HEK293 (cell line): Measurements from ENCODE around the gene MS4A7.

Experiments
- CTCF ChIA-PET: fragments of 350-600 bp; formaldehyde crosslinking; extraction: SDS; loops from one replicate; lab custom pipeline; 2021; ENCODE audit warnings: antibody characterized with exemption; lab: Yijun Ruan, JAX
- POLR2A ChIA-PET: fragments of 300-600 bp; formaldehyde crosslinking; extraction: SDS; loops from one replicate; lab custom pipeline; 2020; ENCODE audit warnings: antibody characterized with exemption, inconsistent platforms; lab: Yijun Ruan, JAX
- H3K27ac ChIP-seq: fragments of 200-500 bp; sonication (Bioruptor generic); 2 replicates; pipeline ENCODE4 v1.5.1; 2014; ENCODE audit warnings: low read depth, low read length, control low read depth, inconsistent platforms; ENCODE audit errors: extremely low read depth
- H3K36me3 ChIP-seq, 2 experiments: fragments of 200-500 bp in 1 of 2; sonication (Bioruptor generic) in 1 of 2; 1 replicate in 1 of 2; 2 replicates in 1 of 2; pipeline ENCODE4 v1.5.1; 2014 to 2017; ENCODE audit warnings: inconsistent platforms in 2 of 2, low read length in 2 of 2; ENCODE audit not compliant: control insufficient read depth in 2 of 2, insufficient read depth in 1 of 2
- H3K4me1 ChIP-seq: fragments of 200-500 bp; sonication (Bioruptor generic); 2 replicates; pipeline ENCODE4 v1.5.1; 2014; ENCODE audit warnings: mild to moderate bottlenecking, low read length, inconsistent platforms; ENCODE audit not compliant: control insufficient read depth, insufficient read depth
- H3K4me3 ChIP-seq: 2 replicates; pipeline ENCODE4 v1.5.1; 2011; ENCODE audit warnings: low read depth, mild to moderate bottlenecking, control low read depth, low read length, moderate library complexity
- H3K9me3 ChIP-seq: fragments of 200-500 bp; sonication (Bioruptor generic); 2 replicates; pipeline ENCODE4 v1.5.1; 2014; ENCODE audit warnings: low read depth, low read length, inconsistent platforms; ENCODE audit not compliant: control insufficient read depth, insufficient read depth
- HOXD13 ChIP-seq: sonication (generic); formaldehyde crosslinking; IDR thresholded peaks from 2 replicates; pipeline ENCODE4 v1.8.0; 2022; ENCODE audit warnings: missing genetic modification reagents, borderline replicate concordance
- SALL2 ChIP-seq: fragments of 450-650 bp; formaldehyde crosslinking; IDR thresholded peaks from 2 replicates; pipeline ENCODE4 v1.5.0; 2017; ENCODE audit warnings: missing biosample characterization, mild to moderate bottlenecking, missing genetic modification characterization, borderline replicate concordance
- TCF7L2 ChIP-seq: IDR thresholded peaks from 2 replicates; pipeline ENCODE4 v1.6.1; 2011; ENCODE audit warnings: low read depth, mild to moderate bottlenecking, inconsistent platforms, low read length, moderate library complexity, borderline replicate concordance
- TRIM28 ChIP-seq: IDR thresholded peaks from 2 replicates; pipeline ENCODE4 v1.6.1; 2011; ENCODE audit warnings: low read length, control low read depth, borderline replicate concordance
- YY2 ChIP-seq: fragments of 450-650 bp; formaldehyde crosslinking; IDR thresholded peaks from 2 replicates; pipeline ENCODE4 v1.5.1; 2016; ENCODE audit warnings: missing biosample characterization, missing genetic modification characterization
- ZBTB17 ChIP-seq: fragments of 450-650 bp; formaldehyde crosslinking; IDR thresholded peaks from 2 replicates; pipeline ENCODE4 v1.5.1; 2016; ENCODE audit warnings: missing biosample characterization, missing genetic modification characterization
- ZNF169 ChIP-seq: fragments of 450-650 bp; formaldehyde crosslinking; IDR thresholded peaks from 2 replicates; pipeline ENCODE4 v1.5.1; 2016; ENCODE audit warnings: missing biosample characterization, missing genetic modification characterization
- ZNF37A ChIP-seq: fragments of 450-650 bp; IDR thresholded peaks from 2 replicates; pipeline ENCODE4 v1.5.1; 2018; ENCODE audit warnings: missing biosample characterization, missing genetic modification characterization
- ZNF645 ChIP-seq: fragments of 450-650 bp; formaldehyde crosslinking; IDR thresholded peaks from 2 replicates; pipeline ENCODE4; 2016; ENCODE audit warnings: missing biosample characterization, missing genetic modification characterization
- ZNF670 ChIP-seq: fragments of 450-650 bp; formaldehyde crosslinking; IDR thresholded peaks from 2 replicates; pipeline ENCODE4 v1.5.1; 2016; ENCODE audit warnings: missing biosample characterization, missing genetic modification characterization, low read depth
- ZNF704 ChIP-seq: fragments of 450-650 bp; formaldehyde crosslinking; IDR thresholded peaks from 2 replicates; pipeline ENCODE4 v1.5.1; 2016; ENCODE audit warnings: missing biosample characterization, missing genetic modification characterization
- ZNF747 ChIP-seq: fragments of 450-650 bp; formaldehyde crosslinking; IDR thresholded peaks from 2 replicates; pipeline ENCODE4 v1.5.1; 2016; ENCODE audit warnings: missing biosample characterization, missing genetic modification characterization
- ZNF776 ChIP-seq: fragments of 450-650 bp; formaldehyde crosslinking; IDR thresholded peaks from 2 replicates; pipeline ENCODE4 v1.5.0; 2017; ENCODE audit warnings: missing biosample characterization, missing genetic modification characterization, borderline replicate concordance
- ZNF830 ChIP-seq: fragments of 450-650 bp; IDR thresholded peaks from 2 replicates; pipeline ENCODE4 v1.5.0; 2018; ENCODE audit warnings: missing biosample characterization, missing genetic modification characterization, low read depth, mild to moderate bottlenecking, moderate library complexity
- ZSCAN23 ChIP-seq: fragments of 450-650 bp; formaldehyde crosslinking; IDR thresholded peaks from 2 replicates; pipeline ENCODE4 v1.5.1; 2016; ENCODE audit warnings: missing biosample characterization, missing genetic modification characterization
- TF ChIP-seq, protein P1 (sequence below): fragments of 450-650 bp; formaldehyde crosslinking; IDR thresholded peaks from 2 replicates; pipeline ENCODE4 v1.5.1; 2016; ENCODE audit warnings: missing biosample characterization, missing genetic modification characterization
- TF ChIP-seq, protein P2 (sequence below): fragments of 450-650 bp; formaldehyde crosslinking; IDR thresholded peaks from 2 replicates; pipeline ENCODE4 v1.5.1; 2016; ENCODE audit warnings: missing biosample characterization, missing genetic modification characterization
- TF ChIP-seq, protein P3 (sequence below): fragments of 450-650 bp; formaldehyde crosslinking; IDR thresholded peaks from 2 replicates; pipeline ENCODE4 v1.5.1; 2016; ENCODE audit warnings: missing biosample characterization, missing genetic modification characterization, borderline replicate concordance

The MS4A7 gene

GRCh38 chr11:60375316-60375715 lies 3.0 kb upstream of the MS4A7 start:
- POLR2A ChIA-PET: no interaction called here
- no peaks in the 10 kb centered on the region for H3K36me3 ChIP-seq
- CTCF ChIA-PET: no interaction called here
- TF ChIP-seq HOXD13: no peak
- H3K4me3 ChIP-seq: no peak overlapping the region
- H3K4me1 ChIP-seq: 0 out of 2 replicates have a peak, but pooled peaks cover 3% of the 10 kb centered on the region
- no peaks in the 10 kb centered on the region for H3K9me3 ChIP-seq
- H3K27ac ChIP-seq: no peak overlapping the region

GRCh38 chr11:60376601-60377000 lies 1.7 kb upstream of the MS4A7 start:
- ChIA-PET CTCF (no interaction called here), POLR2A (no interaction called here)
- no peak overlapping the region for H3K27ac ChIP-seq
- no peak overlapping the region for H3K4me3 ChIP-seq
- no peaks in the 10 kb centered on the region for H3K36me3 ChIP-seq
- no peaks in the 10 kb centered on the region for H3K4me1 ChIP-seq
- H3K9me3 ChIP-seq: no peaks in the 10 kb centered on the region
- no peak for TF ChIP-seq YY2
- no peak for TF ChIP-seq ZBTB17 (tag by site-specific recombination)
- TF ChIP-seq TRIM28: no peak
- no peak for TF ChIP-seq ZNF37A
- TF ChIP-seq ZNF169 (tag by site-specific recombination): no peak
- TF ChIP-seq, protein P1, sequence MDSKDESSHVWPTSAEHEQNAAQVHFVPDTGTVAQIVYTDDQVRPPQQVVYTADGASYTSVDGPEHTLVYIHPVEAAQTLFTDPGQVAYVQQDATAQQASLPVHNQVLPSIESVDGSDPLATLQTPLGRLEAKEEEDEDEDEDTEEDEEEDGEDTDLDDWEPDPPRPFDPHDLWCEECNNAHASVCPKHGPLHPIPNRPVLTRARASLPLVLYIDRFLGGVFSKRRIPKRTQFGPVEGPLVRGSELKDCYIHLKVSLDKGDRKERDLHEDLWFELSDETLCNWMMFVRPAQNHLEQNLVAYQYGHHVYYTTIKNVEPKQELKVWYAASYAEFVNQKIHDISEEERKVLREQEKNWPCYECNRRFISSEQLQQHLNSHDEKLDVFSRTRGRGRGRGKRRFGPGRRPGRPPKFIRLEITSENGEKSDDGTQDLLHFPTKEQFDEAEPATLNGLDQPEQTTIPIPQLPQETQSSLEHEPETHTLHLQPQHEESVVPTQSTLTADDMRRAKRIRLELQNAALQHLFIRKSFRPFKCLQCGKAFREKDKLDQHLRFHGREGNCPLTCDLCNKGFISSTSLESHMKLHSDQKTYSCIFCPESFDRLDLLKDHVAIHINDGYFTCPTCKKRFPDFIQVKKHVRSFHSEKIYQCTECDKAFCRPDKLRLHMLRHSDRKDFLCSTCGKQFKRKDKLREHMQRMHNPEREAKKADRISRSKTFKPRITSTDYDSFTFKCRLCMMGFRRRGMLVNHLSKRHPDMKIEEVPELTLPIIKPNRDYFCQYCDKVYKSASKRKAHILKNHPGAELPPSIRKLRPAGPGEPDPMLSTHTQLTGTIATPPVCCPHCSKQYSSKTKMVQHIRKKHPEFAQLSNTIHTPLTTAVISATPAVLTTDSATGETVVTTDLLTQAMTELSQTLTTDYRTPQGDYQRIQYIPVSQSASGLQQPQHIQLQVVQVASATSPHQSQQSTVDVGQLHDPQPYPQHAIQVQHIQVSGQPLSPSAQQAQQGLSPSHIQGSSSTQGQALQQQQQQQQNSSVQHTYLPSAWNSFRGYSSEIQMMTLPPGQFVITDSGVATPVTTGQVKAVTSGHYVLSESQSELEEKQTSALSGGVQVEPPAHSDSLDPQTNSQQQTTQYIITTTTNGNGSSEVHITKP (tag by site-specific recombination): no peak
- TF ChIP-seq ZNF670 (tag by site-specific recombination): no peak
- TF ChIP-seq, protein P2, sequence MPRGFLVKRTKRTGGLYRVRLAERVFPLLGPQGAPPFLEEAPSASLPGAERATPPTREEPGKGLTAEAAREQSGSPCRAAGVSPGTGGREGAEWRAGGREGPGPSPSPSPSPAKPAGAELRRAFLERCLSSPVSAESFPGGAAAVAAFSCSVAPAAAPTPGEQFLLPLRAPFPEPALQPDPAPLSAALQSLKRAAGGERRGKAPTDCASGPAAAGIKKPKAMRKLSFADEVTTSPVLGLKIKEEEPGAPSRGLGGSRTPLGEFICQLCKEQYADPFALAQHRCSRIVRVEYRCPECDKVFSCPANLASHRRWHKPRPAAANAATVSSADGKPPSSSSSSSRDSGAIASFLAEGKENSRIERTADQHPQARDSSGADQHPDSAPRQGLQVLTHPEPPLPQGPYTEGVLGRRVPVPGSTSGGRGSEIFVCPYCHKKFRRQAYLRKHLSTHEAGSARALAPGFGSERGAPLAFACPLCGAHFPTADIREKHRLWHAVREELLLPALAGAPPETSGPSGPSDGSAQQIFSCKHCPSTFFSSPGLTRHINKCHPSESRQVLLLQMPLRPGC (tag by site-specific recombination): no peak
- no peak for TF ChIP-seq ZNF747 (tag by site-specific recombination)
- no peak for TF ChIP-seq ZNF776 (tag by site-specific recombination)
- no peak for TF ChIP-seq ZSCAN23 (tag by site-specific recombination)
- TF ChIP-seq ZNF830 (tag by site-specific recombination): no peak
- no peak for TF ChIP-seq TCF7L2
- TF ChIP-seq ZNF645: no peak
- TF ChIP-seq, protein P3, sequence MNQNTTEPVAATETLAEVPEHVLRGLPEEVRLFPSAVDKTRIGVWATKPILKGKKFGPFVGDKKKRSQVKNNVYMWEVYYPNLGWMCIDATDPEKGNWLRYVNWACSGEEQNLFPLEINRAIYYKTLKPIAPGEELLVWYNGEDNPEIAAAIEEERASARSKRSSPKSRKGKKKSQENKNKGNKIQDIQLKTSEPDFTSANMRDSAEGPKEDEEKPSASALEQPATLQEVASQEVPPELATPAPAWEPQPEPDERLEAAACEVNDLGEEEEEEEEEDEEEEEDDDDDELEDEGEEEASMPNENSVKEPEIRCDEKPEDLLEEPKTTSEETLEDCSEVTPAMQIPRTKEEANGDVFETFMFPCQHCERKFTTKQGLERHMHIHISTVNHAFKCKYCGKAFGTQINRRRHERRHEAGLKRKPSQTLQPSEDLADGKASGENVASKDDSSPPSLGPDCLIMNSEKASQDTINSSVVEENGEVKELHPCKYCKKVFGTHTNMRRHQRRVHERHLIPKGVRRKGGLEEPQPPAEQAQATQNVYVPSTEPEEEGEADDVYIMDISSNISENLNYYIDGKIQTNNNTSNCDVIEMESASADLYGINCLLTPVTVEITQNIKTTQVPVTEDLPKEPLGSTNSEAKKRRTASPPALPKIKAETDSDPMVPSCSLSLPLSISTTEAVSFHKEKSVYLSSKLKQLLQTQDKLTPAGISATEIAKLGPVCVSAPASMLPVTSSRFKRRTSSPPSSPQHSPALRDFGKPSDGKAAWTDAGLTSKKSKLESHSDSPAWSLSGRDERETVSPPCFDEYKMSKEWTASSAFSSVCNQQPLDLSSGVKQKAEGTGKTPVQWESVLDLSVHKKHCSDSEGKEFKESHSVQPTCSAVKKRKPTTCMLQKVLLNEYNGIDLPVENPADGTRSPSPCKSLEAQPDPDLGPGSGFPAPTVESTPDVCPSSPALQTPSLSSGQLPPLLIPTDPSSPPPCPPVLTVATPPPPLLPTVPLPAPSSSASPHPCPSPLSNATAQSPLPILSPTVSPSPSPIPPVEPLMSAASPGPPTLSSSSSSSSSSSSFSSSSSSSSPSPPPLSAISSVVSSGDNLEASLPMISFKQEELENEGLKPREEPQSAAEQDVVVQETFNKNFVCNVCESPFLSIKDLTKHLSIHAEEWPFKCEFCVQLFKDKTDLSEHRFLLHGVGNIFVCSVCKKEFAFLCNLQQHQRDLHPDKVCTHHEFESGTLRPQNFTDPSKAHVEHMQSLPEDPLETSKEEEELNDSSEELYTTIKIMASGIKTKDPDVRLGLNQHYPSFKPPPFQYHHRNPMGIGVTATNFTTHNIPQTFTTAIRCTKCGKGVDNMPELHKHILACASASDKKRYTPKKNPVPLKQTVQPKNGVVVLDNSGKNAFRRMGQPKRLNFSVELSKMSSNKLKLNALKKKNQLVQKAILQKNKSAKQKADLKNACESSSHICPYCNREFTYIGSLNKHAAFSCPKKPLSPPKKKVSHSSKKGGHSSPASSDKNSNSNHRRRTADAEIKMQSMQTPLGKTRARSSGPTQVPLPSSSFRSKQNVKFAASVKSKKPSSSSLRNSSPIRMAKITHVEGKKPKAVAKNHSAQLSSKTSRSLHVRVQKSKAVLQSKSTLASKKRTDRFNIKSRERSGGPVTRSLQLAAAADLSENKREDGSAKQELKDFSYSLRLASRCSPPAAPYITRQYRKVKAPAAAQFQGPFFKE (tag by site-specific recombination): no peak
- no peak for TF ChIP-seq ZNF704 (tag by site-specific recombination)
- TF ChIP-seq HOXD13: no peak
- TF ChIP-seq SALL2: no peak
